Measurements from ENCODE around the gene DOLPP1.

DOLPP1 gene

GRCh38 chr9:129136446-129137035 is 55.6 kb downstream of the DOLPP1 start:
- Histone ChIP-seq H3K79me2 (ENCODE audit: control insufficient read depth, low read length) (peaks cover 8% of the 10 kb centered on the region), H3K36me3 (ENCODE audit: control insufficient read depth, low read length) (peaks cover 48% of the 10 kb centered on the region), H3K4me1 (ENCODE audit: control insufficient read depth, low read length) (peaks cover 28% of the 10 kb centered on the region), H3K27me3 (ENCODE audit: control insufficient read depth, low read length) (no peaks in the 10 kb centered on the region), H3K9me3 (ENCODE audit: control insufficient read depth, insufficient read depth, low read length) (no peaks in the 10 kb centered on the region), H3K4me2 (ENCODE audit: low read length) (no peak overlapping the region), H3K4me3 (ENCODE audit: low read length) (no peak overlapping the region), H4K20me1 (ENCODE audit: control insufficient read depth, insufficient read depth, low read depth, low read length) (no peaks in the 10 kb centered on the region), H3K9me2 (replicated peaks; ENCODE audit: control insufficient read depth, low read length) (no peaks in the 10 kb centered on the region), H3K27ac (ENCODE audit: low read depth, low read length) (no peak overlapping the region), H3F3A (ENCODE audit: control insufficient read depth, insufficient read depth) (peaks cover 14% of the 10 kb centered on the region)
- TF ChIP-seq CTCF (IDR thresholded peaks at IDR 0.05; ENCODE audit: low read depth, low read length, poor library complexity, severe bottlenecking) (no peak), EZH2phosphoT487 (IDR thresholded peaks at IDR 0.05; ENCODE audit: borderline replicate concordance, low read length) (no peak)

GRCh38 chr9:129137292-129138143 is 56.6 kb downstream of the DOLPP1 start:
- peaks cover 35% of the 10 kb centered on the region for H3K4me1 ChIP-seq (ENCODE audit: control insufficient read depth, low read length)
- no peaks in the 10 kb centered on the region for H4K20me1 ChIP-seq (ENCODE audit: control insufficient read depth, insufficient read depth, low read depth, low read length)
- H3K9me2 ChIP-seq (replicated peaks; ENCODE audit: control insufficient read depth, low read length): no peaks in the 10 kb centered on the region
- peaks cover 48% of the 10 kb centered on the region for H3K36me3 ChIP-seq (ENCODE audit: control insufficient read depth, low read length)
- H3K4me2 ChIP-seq (ENCODE audit: low read length): no peak overlapping the region
- no peaks in the 10 kb centered on the region for H3K27me3 ChIP-seq (ENCODE audit: control insufficient read depth, low read length)
- peaks cover 14% of the 10 kb centered on the region for H3K79me2 ChIP-seq (ENCODE audit: control insufficient read depth, low read length)
- no peaks in the 10 kb centered on the region for H3K9me3 ChIP-seq (ENCODE audit: control insufficient read depth, insufficient read depth, low read length)
- H3F3A ChIP-seq (ENCODE audit: control insufficient read depth, insufficient read depth): peaks cover 14% of the 10 kb centered on the region
- TF ChIP-seq CTCF (IDR thresholded peaks at IDR 0.05; ENCODE audit: low read depth, low read length, poor library complexity, severe bottlenecking): no peak
- no peak for TF ChIP-seq EZH2phosphoT487 (IDR thresholded peaks at IDR 0.05; ENCODE audit: borderline replicate concordance, low read length)
- H3K4me3 ChIP-seq (ENCODE audit: low read length): no peak overlapping the region
- H3K27ac ChIP-seq (ENCODE audit: low read depth, low read length): no peak overlapping the region

GRCh38 chr9:129138144-129138462 is 57.2 kb downstream of the DOLPP1 start:
- H3K79me2 ChIP-seq (ENCODE audit: control insufficient read depth, low read length): peaks cover 14% of the 10 kb centered on the region
- H3K27ac ChIP-seq (ENCODE audit: low read depth, low read length): no peak overlapping the region
- peaks cover 47% of the 10 kb centered on the region for H3K36me3 ChIP-seq (ENCODE audit: control insufficient read depth, low read length)
- H3K9me3 ChIP-seq (ENCODE audit: control insufficient read depth, insufficient read depth, low read length): no peaks in the 10 kb centered on the region
- no peak overlapping the region for H3K4me2 ChIP-seq (ENCODE audit: low read length)
- no peaks in the 10 kb centered on the region for H3K27me3 ChIP-seq (ENCODE audit: control insufficient read depth, low read length)
- peaks cover 40% of the 10 kb centered on the region for H3K4me1 ChIP-seq (ENCODE audit: control insufficient read depth, low read length)
- peaks cover 14% of the 10 kb centered on the region for H3F3A ChIP-seq (ENCODE audit: control insufficient read depth, insufficient read depth)
- no peaks in the 10 kb centered on the region for H3K9me2 ChIP-seq (replicated peaks; ENCODE audit: control insufficient read depth, low read length)
- TF ChIP-seq EZH2phosphoT487 (IDR thresholded peaks at IDR 0.05; ENCODE audit: borderline replicate concordance, low read length) (no peak), CTCF (IDR thresholded peaks at IDR 0.05; ENCODE audit: low read depth, low read length, poor library complexity, severe bottlenecking) (no peak)
- no peak overlapping the region for H3K4me3 ChIP-seq (ENCODE audit: low read length)
- H4K20me1 ChIP-seq (ENCODE audit: control insufficient read depth, insufficient read depth, low read depth, low read length): no peaks in the 10 kb centered on the region
